MCF 10A (cell line): ENCODE data around the gene CTDSPL. TPM values are rescaled to one million over a fixed set of nuclear protein-coding genes. Genes with fewer than 3 reads are reported as not detected.

Source experiments
- BruUV-seq: library from RNA; stranded (reverse); fragments of 400-500 nt; replicated peaks from 2 replicates; lab custom pipeline; 2021; lab: Mats Ljungman, UMichigan
- CTCF ChIA-PET: fragments of 300-600 bp; sonication (Branson Sonifier 250); formaldehyde crosslinking; extraction: SDS; loops from one replicate; lab custom pipeline; 2021; ENCODE audit warnings: antibody characterized with exemption, inconsistent platforms; lab: Yijun Ruan, JAX
- POLR2A ChIA-PET: fragments of 300-600, 350-650 bp; sonication (Branson Sonifier 250); formaldehyde crosslinking; extraction: SDS; loops from one replicate; lab custom pipeline; 2020; ENCODE audit warnings: antibody characterized with exemption, inconsistent platforms; lab: Yijun Ruan, JAX
- DNase-seq: peaks from one replicate; pipeline ENCODE4 v3.0.0-alpha.2; 2018; ENCODE audit not compliant: unreplicated experiment
- H3K27ac Mint-ChIP-seq: one replicate; pipeline ENCODE4 v1.8.0; 2022; ENCODE audit warnings: mild to moderate bottlenecking, low read depth, mixed read lengths; ENCODE audit not compliant: unreplicated experiment
- H3K27me3 Mint-ChIP-seq: one replicate; pipeline ENCODE4 v1.8.0; 2022; ENCODE audit warnings: mixed read lengths; ENCODE audit not compliant: insufficient read depth, unreplicated experiment
- H3K36me3 Mint-ChIP-seq: one replicate; pipeline ENCODE4 v1.8.0; 2022; ENCODE audit warnings: mild to moderate bottlenecking, moderate library complexity, mixed read lengths; ENCODE audit not compliant: insufficient read depth, unreplicated experiment
- H3K4me1 Mint-ChIP-seq: one replicate; pipeline ENCODE4 v1.8.0; 2022; ENCODE audit warnings: mixed read lengths; ENCODE audit not compliant: insufficient read depth, unreplicated experiment
- H3K4me3 Mint-ChIP-seq: one replicate; pipeline ENCODE4 v1.8.0; 2022; ENCODE audit warnings: mild to moderate bottlenecking, moderate library complexity, mixed read lengths; ENCODE audit not compliant: unreplicated experiment
- H3K9me3 Mint-ChIP-seq: one replicate; pipeline ENCODE4 v1.8.0; 2022; ENCODE audit warnings: mixed read lengths; ENCODE audit not compliant: unreplicated experiment
- intact Hi-C: fragments of 100-400 bp; cut with micrococcal nuclease; formaldehyde crosslinking; loops from 2 replicates; pipeline ENCODE4 v1.14.1; 2022
- total RNA-seq: library from RNA; stranded (reverse); gene quantifications from 2 replicates; pipeline ENCODE4 v1.2.3, GENCODE V29; 2022
- TF ChIP-seq, protein P1 (sequence below): fragments of 200-600 bp; IDR thresholded peaks from one replicate; pipeline ENCODE4 v1.8.0; 2022; ENCODE audit warnings: antibody characterized with exemption, mild to moderate bottlenecking; ENCODE audit not compliant: unreplicated experiment

Gene CTDSPL
- total RNA-seq, 1 experiment from 2014 or later: 38.8 TPM

DNA sequence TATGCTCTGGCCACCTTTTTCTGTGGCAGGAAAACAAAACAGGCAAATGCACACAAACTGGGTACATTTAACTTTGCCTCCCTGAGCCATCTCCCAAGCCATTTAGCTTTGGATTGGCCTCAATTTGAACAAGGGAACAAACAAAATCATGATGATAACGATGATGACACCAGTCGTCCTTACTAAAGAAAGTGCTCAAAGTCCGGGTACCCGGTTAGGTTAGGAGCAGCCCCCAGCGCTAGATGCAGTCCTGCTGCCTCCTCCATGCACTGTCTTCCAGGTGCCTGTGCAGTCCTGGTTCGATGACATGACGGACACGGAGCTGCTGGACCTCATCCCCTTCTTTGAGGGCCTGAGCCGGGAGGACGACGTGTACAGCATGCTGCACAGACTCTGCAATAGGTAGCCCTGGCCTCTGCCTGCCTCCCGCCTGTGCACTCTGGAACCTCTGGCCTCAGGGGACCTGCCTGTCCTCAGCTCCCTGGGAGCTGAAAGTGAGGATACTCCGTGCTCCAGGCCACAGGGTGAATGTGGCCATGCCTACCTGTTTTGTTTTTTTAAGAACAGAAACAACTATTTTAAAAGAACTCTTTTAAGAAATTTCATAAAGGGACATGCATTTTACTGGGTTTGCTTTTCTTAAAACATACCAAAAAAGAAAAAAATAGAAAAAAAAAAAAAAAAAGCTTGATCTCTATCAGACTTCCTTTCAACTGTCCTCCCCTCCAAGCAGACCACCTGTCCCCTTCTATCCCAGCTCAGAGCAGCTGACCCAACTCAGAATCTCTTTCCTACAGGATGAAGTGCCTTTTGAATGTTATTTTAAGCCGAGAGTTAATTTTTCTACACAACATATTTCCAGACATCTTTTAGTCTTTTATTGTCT is 119.0 kb downstream of the CTDSPL start:
- peaks cover 65% of the 10 kb centered on the region for H3K36me3 Mint-ChIP-seq
- intact Hi-C loops: no loop called here
- POLR2A ChIA-PET: interaction anchor here (0.6 kb wide), 1 partner anchor 26 kb away, joined by 3 read pairs; no protein-coding TSS in a partner anchor
- no peak for DNase-seq
- no peak overlapping the region for H3K27ac Mint-ChIP-seq
- no peaks in the 10 kb centered on the region for H3K27me3 Mint-ChIP-seq
- TF ChIP-seq, protein P1, sequence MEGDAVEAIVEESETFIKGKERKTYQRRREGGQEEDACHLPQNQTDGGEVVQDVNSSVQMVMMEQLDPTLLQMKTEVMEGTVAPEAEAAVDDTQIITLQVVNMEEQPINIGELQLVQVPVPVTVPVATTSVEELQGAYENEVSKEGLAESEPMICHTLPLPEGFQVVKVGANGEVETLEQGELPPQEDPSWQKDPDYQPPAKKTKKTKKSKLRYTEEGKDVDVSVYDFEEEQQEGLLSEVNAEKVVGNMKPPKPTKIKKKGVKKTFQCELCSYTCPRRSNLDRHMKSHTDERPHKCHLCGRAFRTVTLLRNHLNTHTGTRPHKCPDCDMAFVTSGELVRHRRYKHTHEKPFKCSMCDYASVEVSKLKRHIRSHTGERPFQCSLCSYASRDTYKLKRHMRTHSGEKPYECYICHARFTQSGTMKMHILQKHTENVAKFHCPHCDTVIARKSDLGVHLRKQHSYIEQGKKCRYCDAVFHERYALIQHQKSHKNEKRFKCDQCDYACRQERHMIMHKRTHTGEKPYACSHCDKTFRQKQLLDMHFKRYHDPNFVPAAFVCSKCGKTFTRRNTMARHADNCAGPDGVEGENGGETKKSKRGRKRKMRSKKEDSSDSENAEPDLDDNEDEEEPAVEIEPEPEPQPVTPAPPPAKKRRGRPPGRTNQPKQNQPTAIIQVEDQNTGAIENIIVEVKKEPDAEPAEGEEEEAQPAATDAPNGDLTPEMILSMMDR: no peak
- H3K9me3 Mint-ChIP-seq: no peaks in the 10 kb centered on the region
- no TSS peak for BruUV-seq
- H3K4me3 Mint-ChIP-seq: no peak overlapping the region
- CTCF ChIA-PET: interaction anchor here (0.6 to 2.9 kb wide), 8 partner anchors 10 to 500 kb away, joined by 3 to 22 read pairs (median 3); partner anchors contain the start of gene XYLB
- no peaks in the 10 kb centered on the region for H3K4me1 Mint-ChIP-seq

DNA sequence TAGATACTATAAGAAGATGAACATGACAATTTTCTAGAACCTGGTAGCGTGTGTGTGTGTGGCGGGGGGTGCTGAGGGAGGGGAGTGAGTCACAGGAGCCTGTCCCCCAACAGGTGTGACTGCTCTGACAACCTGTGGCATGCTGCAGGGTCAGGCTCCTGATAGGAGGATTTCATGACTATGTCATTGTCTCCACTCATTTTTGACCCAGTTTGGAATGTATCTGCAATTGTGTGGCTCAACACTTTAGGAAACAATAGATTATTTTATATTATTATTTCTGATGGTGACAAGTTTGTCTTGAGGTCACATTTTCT is 119.6 kb downstream of the CTDSPL start:
- Mint-ChIP-seq H3K4me1 (no peaks in the 10 kb centered on the region), H3K4me3 (no peak overlapping the region), H3K27ac (no peak overlapping the region), H3K36me3 (peaks cover 62% of the 10 kb centered on the region), H3K27me3 (no peaks in the 10 kb centered on the region), H3K9me3 (no peaks in the 10 kb centered on the region)
- ChIA-PET POLR2A (interaction anchor here (0.6 kb wide), 1 partner anchor 26 kb away, joined by 3 read pairs; no protein-coding TSS in a partner anchor), CTCF (interaction anchor here (0.6 to 0.7 kb wide), 3 partner anchors 13 to 499 kb away, joined by 3 read pairs; no protein-coding TSS in a partner anchor)
- TF ChIP-seq, protein P1: no peak
- no peak for DNase-seq
- intact Hi-C loops: no loop called here
- no TSS peak for BruUV-seq

DNA sequence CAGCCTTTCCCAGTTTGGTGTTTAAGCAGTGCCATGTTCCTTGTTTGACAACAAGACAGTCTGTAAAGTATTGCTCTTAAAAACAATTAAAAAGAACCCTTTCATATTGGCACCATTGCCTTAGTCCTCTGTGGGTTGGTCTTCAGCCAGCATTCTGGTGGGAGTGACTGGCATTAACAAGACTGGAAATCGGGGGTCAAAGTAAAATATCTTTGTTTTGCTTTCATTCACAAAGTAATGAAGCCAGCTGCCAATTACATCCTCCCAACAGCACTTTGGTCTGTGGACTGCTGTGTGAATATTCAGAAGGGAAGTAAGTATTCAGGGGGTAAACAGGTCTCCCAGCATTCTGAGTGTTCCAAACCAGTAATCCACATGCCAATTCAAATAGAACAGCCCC is 120.7 kb downstream of the CTDSPL start:
- no peaks in the 10 kb centered on the region for H3K4me1 Mint-ChIP-seq
- TF ChIP-seq, protein P1: no peak
- no TSS peak for BruUV-seq
- H3K27me3 Mint-ChIP-seq: no peaks in the 10 kb centered on the region
- H3K9me3 Mint-ChIP-seq: no peaks in the 10 kb centered on the region
- H3K27ac Mint-ChIP-seq: no peak overlapping the region
- ChIA-PET CTCF (interaction anchor here (0.8 to 2.3 kb wide), 2 partner anchors 10 to 15 kb away, joined by 3 to 7 read pairs; no protein-coding TSS in a partner anchor), POLR2A (interaction anchor here (0.7 kb wide), 1 partner anchor 130 kb away, joined by 3 read pairs; no protein-coding TSS in a partner anchor)
- no peak overlapping the region for H3K4me3 Mint-ChIP-seq
- H3K36me3 Mint-ChIP-seq: peaks cover 52% of the 10 kb centered on the region
- no peak for DNase-seq
- intact Hi-C loops: no loop called here

DNA sequence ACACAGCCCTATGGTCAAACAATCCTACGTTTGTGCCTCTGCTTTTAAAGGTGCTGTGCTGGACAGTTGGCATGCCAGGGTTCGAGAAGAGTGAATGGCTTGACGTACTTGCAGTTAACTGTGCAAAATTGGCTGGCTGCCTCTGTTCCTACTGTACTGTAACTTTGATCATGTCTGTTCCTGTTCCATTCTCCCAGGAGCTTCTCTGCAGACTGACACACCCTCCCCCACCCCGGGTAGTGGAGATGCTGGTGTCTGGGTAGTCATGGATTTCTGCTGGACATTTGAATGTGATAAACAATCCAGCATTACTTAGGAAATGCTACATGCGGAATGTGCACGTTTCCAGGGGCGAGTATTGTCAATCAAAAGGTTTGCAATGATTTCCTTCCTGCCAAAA is 122.4 kb downstream of the CTDSPL start:
- Mint-ChIP-seq H3K4me1 (no peaks in the 10 kb centered on the region), H3K27me3 (no peaks in the 10 kb centered on the region), H3K4me3 (no peak overlapping the region), H3K9me3 (no peaks in the 10 kb centered on the region), H3K36me3 (peaks cover 43% of the 10 kb centered on the region), H3K27ac (no peak overlapping the region)
- ChIA-PET POLR2A (no interaction called here), CTCF (interaction anchor here (0.6 to 2.3 kb wide), 4 partner anchors 10 to 129 kb away, joined by 3 to 7 read pairs (median 6); no protein-coding TSS in a partner anchor)
- peak; percentile 43 for DNase-seq
- BruUV-seq: no TSS peak
- intact Hi-C loops: no loop called here
- TF ChIP-seq, protein P1: no peak
